Measurements from ENCODE around the gene PRKCE.
"Not testable (repeated sequence)": the region's sequence is repeated elsewhere in the genome, so short reads cannot be mapped to it uniquely, and the experiment has no call there.

PRKCE gene

GRCh38 chr2:45670646-45671045, 19.2 kb downstream of the PRKCE start:
- no peak for DNase-seq

- DNase-seq: no peak
These were observed 20.7 kb downstream of the PRKCE start for GRCh38 chr2:45672138-45672537.

GRCh38 chr2:45674035-45674816, 22.8 kb downstream of the PRKCE start:
- DNase-seq: no peak

- DNase-seq: no peak
These were observed 23.9 kb downstream of the PRKCE start for GRCh38 chr2:45675263-45675812.

- DNase-seq: no peak
These were observed 24.6 kb downstream of the PRKCE start for GRCh38 chr2:45676088-45676487.

GRCh38 chr2:45678791-45679348, 27.4 kb downstream of the PRKCE start:
- no peak for DNase-seq

GRCh38 chr2:45680351-45680967, 29.0 kb downstream of the PRKCE start:
- DNase-seq: no peak

GRCh38 chr2:45681675-45682074, 30.2 kb downstream of the PRKCE start:
- DNase-seq: peak; percentile 38

GRCh38 chr2:45683292-45683691, 31.8 kb downstream of the PRKCE start:
- DNase-seq: no peak

GRCh38 chr2:45684756-45685155, 33.3 kb downstream of the PRKCE start:
- DNase-seq: no peak

GRCh38 chr2:45685260-45685659, 33.8 kb downstream of the PRKCE start:
- no peak for DNase-seq

GRCh38 chr2:45687964-45688363, 36.5 kb downstream of the PRKCE start:
- DNase-seq: no peak

- peak; percentile 5 for DNase-seq
These were observed 37.2 kb downstream of the PRKCE start for GRCh38 chr2:45688479-45689298.

GRCh38 chr2:45690231-45690630, 38.8 kb downstream of the PRKCE start:
- DNase-seq: no peak

- no peak for DNase-seq
These were observed 39.9 kb downstream of the PRKCE start for GRCh38 chr2:45691171-45691999.

GRCh38 chr2:45692566-45692965, 41.1 kb downstream of the PRKCE start:
- DNase-seq: no peak

GRCh38 chr2:45695480-45696007, 44.1 kb downstream of the PRKCE start:
- not testable (repeated sequence) for DNase-seq

- DNase-seq: no peak
These were observed 45.2 kb downstream of the PRKCE start for GRCh38 chr2:45696708-45697107.

- no peak for DNase-seq
These were observed 45.7 kb downstream of the PRKCE start for GRCh38 chr2:45697190-45697589.

- no peak for DNase-seq
These were observed 47.1 kb downstream of the PRKCE start for GRCh38 chr2:45698554-45698953.

GRCh38 chr2:45699032-45699658, 47.7 kb downstream of the PRKCE start:
- no peak for DNase-seq
